Measurements from ENCODE around the gene LIN28A.

GRCh38 chr1:26368486-26368885, 42.1 kb upstream of the LIN28A start:
- TF ChIP-seq, protein P1, sequence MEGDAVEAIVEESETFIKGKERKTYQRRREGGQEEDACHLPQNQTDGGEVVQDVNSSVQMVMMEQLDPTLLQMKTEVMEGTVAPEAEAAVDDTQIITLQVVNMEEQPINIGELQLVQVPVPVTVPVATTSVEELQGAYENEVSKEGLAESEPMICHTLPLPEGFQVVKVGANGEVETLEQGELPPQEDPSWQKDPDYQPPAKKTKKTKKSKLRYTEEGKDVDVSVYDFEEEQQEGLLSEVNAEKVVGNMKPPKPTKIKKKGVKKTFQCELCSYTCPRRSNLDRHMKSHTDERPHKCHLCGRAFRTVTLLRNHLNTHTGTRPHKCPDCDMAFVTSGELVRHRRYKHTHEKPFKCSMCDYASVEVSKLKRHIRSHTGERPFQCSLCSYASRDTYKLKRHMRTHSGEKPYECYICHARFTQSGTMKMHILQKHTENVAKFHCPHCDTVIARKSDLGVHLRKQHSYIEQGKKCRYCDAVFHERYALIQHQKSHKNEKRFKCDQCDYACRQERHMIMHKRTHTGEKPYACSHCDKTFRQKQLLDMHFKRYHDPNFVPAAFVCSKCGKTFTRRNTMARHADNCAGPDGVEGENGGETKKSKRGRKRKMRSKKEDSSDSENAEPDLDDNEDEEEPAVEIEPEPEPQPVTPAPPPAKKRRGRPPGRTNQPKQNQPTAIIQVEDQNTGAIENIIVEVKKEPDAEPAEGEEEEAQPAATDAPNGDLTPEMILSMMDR (IDR thresholded peaks at IDR 0.05): no peak
- TF ChIP-seq POLR2A (IDR thresholded peaks at IDR 0.05) (no peak), EP300 (IDR thresholded peaks at IDR 0.05) (no peak), POLR2AphosphoS5 (IDR thresholded peaks at IDR 0.05) (no peak)

Measured in sigmoid colon (tissue), 4 donors.